GF-D8 (cell line): ENCODE results near the gene CASZ1.

Experiments
- DNase-seq: peaks from one replicate; lab custom pipeline; 2025; lab: John Stamatoyannopoulos, UW

CASZ1 gene

GRCh38 chr1:10727751-10728232 lies 68.7 kb downstream of the CASZ1 start:
- no peak for DNase-seq

- DNase-seq, result no peak
Measured at GRCh38 chr1:10726355-10726754, 70.1 kb downstream of the CASZ1 start.

DNA sequence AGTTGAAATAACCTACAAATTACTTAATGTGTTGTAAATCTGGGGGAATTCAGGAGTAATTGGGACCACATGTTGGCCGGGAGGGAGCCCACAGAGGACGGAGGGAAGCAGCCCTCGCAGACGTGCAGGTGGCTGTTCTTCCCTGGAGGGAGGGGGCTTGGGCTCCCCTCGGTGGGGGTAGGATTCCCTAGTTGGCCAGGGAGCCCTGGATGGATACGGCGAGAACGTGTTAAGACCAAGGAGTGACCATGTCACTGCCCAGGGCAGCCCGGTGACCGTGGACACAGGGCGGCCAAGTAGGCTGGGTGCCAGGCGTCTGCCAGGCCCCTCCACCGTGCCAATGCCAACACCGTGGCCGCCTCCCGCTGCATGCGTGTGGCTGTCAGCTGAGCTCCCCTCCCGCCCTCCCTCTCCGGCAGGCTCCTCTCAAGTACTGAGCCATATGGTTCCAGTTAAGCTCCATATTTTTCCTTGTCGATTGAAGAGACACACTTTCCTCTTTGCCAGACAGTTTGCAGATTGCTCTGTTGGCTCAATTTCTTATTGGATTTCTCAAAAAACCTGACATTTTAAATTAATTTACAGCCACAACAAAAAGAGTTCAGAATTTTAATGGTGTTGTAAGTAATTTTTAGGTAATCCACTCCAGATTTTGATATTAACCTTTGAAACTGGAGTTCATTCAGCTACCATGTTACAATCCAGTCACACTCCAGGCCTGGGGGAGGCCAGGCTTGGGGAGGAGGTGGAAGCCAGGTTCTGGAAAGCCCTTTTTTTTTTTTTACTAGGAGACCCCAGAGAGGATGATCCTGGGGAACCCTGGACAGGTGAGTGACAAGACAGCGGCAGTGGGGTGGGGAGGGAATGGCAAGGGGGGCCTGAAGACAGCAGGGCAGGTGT lies 71.2 kb downstream of the CASZ1 start:
- DNase-seq, result no peak

DNA sequence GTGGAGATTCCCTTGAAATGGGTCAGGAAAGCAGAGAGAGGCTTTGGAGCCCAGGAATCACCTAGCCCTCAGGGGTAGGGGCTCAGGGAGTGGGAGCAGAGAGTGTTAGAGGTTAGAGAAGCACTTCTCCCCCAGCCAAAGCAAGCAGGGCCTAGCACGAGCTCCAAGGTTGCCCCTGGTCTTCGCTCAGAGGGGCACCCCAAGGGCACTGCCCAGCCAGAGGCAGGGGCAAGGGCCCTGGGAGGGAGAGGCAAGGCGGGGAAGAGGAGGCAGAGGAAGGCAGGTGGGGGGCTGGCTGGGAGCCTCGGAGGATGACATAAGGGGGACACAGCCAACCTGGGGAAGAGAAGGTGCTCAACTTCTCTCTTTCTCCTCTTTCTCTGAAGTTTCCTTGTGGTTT lies 71.9 kb downstream of the CASZ1 start:
- DNase-seq, result no peak

GRCh38 chr1:10724052-10724494 lies 72.4 kb downstream of the CASZ1 start:
- DNase-seq, result no peak

DNA sequence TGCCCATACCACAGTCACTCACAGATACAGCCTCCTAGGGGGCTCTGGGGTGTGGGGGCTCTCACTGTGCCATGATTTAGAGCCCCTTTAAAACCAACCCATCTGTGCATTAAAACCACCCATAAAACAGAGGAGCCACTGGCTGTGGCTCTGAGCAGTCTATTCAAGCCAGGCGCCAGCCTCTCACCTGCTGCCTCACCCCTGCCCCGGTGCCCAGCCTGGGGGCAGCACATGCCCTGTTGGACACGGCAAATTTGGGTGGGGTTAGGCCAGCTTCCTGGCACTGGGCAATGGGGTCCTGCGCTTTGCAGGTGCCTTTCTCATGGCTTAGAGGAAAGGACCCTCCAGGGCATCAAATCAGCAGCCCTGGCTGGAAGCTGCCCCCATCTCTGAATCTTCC lies 73.1 kb downstream of the CASZ1 start:
- no peak for DNase-seq

DNA sequence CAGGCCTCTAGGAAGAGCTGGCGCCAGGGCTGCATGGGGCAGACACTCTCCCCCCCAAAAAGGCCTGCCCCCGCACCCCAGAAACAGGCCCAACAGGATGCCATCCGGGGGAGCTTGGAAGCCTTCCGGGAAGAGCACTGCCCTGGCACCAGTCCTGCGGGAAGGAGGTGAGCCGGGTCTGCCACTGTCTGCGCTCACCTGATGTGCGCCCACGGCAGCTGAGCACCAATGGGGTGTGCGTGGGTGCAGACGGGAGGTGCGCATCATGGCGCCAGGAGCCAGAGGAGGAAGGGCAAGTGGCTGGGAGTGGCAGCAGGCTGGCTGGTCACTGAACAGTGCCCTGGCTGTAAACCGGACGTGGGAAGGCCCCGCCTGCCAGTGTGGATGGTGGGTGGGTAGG lies 73.6 kb downstream of the CASZ1 start:
- no peak for DNase-seq

DNA sequence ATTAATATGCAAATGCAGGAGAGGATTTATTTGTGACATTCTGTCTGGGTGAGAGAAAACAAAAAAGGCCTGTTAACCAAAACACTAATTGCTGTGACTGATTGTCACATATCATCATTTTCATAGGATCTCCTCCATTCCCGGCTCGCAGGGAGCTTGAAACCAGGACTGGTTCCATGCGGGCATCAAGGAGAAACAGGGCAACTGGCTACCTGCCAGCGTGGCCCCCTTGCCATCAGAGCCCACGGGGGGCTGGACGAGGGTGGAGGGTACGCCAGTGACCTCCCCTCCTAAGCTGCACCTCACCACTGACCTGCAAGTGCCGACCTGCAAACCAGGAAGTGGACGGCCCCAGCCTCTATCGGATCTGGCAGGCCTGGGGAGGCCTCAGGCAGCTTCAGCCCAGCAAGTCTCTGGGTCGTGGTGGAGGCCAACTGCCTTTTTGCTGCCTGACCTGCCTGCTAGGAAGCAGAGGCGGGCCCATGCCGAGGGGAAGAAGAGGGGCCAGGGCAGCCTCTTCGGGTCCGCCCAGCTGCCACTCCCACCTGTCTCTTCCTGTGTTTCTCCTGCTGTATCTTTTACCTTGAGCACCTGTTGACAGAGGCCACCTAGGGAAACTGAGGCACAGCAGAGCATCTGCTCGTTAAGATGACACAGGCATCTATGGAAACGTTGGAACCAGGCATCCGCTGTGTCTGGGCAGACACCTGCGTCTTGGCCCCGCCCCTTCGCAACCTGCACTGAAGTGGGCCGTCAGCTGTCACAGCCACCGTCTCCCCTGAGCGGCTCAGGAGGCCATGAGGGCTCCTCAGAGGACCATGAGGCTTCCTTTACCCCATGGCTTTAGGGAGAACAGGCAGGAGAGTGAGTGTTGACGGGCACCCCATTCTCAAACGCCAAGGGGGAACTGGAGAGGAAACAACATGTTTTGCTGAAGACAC lies 74.8 kb downstream of the CASZ1 start:
- DNase-seq, result no peak

DNA sequence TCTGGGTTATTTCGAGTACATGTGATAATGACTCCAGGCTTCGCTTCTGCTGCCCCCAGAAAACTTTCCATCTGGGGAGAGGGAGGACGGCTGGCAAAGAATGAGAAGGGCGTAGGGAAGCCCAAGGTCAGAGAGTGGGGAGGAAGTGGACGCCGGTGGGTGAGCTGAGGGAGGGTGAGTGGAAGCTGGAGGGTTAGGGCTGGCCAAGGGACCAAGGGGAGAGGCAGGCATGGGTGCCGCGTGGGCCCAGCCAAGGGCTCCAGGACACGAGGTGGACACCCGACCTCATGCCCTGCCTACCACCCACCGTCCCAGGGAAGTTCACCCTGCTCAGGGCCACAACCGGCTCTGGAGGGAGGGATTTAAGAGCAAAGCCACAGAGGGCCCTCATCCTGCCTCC lies 75.8 kb downstream of the CASZ1 start:
- DNase-seq, result no peak

GRCh38 chr1:10718083-10718415 lies 78.4 kb downstream of the CASZ1 start:
- no peak for DNase-seq

DNA sequence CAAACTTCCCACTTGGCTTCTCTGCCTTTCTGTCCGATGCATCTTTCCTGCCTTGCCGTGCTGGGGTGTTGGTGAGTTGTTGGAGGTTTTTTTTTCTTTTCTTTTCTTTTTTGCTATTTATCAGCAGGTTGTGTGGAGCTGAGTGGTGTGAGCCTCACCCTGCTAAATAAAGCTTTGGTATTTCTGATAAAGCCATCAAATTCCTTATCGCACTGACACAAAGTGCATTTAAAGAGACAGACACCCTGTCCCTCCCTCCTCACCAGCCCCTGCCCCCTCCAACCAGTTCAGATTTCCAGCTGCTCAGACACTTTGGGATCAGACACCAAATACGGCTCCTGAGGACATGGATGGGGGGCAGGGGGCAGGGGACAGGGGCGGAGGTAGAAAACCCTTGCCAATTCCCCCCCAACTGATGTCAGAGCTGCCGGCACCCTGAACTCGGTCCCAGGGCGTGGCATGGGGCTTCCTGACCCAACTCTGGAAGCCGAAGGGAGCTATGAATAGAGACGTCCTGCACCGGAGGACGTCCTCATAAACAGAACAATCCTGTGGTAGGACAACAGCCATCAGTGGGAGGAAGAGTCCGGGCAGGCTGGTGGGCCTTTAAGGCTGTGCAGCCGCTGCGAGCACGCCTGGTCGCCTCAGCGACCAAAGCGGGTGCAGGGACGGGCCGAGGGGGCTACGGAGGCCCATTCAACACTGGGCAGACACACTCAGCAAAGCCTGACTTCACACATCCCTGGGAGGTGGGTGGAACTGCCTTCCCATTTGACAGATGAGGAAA lies 79.0 kb downstream of the CASZ1 start:
- no peak for DNase-seq

DNA sequence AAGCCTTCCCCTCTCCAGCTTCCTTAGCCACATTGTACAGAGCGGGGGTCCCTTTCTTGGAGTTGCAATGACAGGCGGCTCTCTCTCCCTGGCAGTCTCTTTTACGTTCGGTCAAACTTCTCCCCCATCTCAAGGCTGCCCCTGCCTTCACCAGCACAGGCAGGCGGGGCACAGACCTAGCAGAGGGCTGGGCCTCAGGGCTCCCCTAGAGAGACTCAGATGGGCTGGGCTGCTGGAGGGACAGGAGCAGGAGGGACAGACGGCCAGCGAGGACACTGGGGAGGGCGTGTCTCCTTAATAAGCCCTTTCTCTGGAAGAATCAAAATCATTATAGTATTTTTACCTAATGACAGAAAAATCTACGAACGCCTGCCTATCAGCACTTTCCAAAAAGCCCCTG lies 79.6 kb downstream of the CASZ1 start:
- DNase-seq, result no peak

- no peak for DNase-seq
Measured at GRCh38 chr1:10714337-10715114, 81.9 kb downstream of the CASZ1 start.

DNA sequence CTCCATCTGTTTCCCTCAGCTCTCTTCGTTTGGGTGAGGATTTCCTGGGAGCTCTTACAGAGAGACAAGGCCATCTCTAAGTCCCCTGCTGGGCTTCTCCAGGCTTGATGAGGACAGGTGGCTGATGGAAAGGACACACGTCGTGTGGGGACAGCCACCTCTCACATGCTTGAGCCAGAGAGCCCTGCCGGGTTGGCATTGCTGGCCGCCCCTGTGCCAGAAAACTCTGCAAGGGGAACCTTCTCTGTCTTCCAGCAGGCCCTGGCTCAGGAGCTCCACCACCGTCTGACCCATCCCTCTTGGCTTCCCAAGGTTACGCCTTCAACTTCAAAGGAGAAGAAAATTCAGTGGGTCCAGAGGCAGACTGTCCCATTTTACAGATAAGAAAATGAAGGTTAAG lies 82.8 kb downstream of the CASZ1 start:
- no peak for DNase-seq

- no peak for DNase-seq
Measured at GRCh38 chr1:10712568-10713362, 83.7 kb downstream of the CASZ1 start.

GRCh38 chr1:10710489-10710888 lies 86.0 kb downstream of the CASZ1 start:
- DNase-seq, result no peak

GRCh38 chr1:10709646-10710045 lies 86.8 kb downstream of the CASZ1 start:
- DNase-seq, result no peak

DNA sequence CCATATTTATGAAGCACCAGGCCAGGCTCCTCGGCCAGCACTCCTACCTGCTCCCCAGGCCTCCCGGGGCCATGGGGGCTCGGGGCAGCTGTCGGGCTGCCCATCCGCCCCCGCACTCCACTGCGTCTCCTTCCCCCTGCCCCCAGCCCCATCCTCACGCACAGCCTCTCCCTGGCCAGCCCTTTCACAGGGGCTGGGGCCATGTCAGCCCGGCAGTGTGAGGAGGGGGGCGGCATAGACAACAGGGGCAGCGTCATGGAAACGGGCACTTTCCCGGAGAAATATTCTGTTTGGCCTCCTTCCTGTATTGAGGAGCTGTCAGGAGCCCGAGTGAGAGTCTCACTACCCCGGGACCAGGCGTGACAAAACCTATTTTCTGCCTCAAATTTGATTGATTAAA lies 87.3 kb downstream of the CASZ1 start:
- DNase-seq, result no peak

DNA sequence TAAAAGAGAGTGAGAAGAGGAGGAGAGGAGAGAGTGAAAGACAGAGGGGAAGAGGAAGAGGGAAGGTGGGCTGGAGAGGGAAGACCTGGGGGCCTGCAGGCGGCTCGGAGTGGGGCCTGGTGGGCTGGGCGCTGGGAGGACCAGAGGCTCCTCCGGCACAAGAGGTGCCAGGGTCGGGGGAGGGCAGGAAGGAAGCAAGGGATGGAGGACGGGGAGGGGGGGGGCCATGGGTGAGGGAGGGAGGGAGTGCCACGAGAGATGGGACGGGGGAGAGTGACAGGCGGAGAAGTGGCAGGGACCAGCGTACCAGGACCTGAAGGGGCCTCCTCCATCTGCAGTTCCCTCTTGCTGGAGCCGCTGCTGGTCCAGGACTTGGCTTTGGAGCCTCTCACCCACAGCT lies 87.7 kb downstream of the CASZ1 start:
- no peak for DNase-seq

GRCh38 chr1:10707208-10707607 lies 89.2 kb downstream of the CASZ1 start:
- DNase-seq, result no peak
